8988T (cell line): ENCODE data around the gene ST8SIA2.

Source experiments
- DNase-seq: peaks from one replicate; pipeline ENCODE4 v3.0.0; 2011

Gene ST8SIA2, protein sequence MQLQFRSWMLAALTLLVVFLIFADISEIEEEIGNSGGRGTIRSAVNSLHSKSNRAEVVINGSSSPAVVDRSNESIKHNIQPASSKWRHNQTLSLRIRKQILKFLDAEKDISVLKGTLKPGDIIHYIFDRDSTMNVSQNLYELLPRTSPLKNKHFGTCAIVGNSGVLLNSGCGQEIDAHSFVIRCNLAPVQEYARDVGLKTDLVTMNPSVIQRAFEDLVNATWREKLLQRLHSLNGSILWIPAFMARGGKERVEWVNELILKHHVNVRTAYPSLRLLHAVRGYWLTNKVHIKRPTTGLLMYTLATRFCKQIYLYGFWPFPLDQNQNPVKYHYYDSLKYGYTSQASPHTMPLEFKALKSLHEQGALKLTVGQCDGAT

DNA sequence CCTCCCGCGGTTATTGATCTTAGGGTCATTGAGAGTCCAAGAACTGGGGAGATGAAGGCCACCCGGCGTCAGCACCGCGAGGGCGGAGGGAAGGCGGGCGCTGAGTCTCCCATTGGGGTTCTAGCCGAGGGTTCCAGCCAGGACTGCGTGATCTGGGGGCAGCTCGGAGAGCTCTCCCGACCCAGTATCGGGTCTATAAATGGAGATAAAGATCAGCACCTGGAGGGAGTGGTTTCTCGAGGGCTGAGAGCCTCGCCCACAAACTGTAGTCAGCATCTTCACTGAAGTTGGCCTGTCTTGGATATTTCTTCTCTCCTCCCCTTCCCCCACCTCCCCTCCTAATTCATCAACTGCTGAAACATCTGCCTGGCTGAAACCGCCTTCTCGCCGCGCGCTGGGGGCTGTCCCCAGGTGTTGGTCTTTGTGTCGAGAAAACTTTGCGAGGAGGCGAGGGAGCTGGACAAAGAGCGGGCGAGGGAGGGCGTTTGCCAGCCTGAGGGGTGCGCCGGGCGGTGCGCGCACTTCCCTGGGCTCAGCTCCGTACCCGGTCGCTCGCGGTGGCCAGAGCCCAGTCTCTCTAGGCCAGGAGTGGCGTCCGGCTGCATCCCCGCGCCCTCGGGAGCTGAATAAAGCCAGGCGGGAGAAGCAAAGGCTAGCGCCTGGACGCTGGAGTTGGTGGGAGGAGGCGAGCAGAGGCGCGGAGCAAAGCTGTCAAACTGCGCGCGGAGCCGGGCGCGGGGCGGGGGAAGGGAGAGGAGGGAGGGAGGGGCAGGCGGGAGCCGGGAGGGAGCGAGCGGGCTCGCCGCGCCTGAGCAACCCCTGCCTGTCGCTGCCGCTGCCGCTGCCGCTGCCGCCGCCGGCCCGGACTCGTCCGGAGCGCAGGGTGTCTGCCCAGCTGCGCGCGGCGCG is at the start of gene ST8SIA2:
TSS of gene ST8SIA2 (plus strand) at position 811 of the 909 bp plus-strand sequence. CDS start 184 bp downstream, outside the sequence.
- peak; percentile 58 for DNase-seq

DNA sequence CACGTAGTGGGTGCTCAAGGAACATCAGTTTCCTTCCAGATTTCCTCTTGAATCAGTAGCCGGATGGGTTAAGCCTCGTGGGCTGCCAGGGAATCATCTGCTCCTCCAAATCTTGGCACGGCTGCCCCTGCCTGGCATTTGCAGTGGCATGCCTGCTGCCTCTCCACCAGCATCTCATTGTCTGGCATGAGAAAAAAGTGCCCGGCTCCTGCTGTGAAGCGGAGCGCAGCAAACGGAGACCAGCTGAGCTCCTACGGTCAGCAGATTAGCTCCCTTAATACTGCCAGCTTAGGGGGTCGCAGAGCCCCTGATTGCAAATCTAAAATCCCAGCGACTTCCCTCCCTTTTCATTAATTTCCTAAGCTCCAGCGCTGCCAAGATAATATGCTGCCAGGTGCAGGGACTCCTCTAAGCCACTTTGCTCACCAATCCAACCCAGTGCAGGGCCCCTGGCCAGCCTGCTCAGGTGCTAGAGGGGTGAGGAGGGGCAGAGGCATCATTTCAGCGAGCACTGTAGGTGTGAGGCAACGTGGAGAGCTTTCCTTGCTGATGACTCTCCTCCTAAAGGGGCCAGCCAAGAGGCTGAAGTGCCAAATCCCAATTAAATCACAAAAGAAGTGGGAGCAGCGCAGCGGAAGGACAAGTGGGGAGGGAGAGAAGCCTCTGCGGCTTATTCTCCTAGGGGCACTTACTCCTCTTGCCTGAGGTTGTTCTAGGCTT is 49.6 kb upstream of the ST8SIA2 start:
- DNase-seq = no peak

DNA sequence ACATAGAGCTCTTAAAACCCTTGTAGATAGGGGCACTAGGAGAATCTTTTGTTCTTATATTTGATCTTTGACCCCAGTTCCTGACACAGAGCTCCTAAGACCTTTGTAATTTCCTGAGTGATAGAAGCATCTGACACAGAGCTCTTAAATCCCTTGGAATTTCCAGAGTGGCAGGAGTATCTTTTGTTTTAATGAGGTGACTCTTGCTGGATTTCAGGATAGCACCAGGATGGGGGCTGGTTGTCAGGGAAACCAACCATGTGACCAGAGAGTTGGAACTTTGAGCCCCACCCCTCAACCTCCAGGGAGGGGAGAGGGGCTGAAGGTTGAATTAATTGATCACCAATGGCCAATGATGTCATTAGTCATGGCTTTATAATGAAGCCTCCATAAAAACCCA is 47.6 kb upstream of the ST8SIA2 start:
- DNase-seq = no peak

DNA sequence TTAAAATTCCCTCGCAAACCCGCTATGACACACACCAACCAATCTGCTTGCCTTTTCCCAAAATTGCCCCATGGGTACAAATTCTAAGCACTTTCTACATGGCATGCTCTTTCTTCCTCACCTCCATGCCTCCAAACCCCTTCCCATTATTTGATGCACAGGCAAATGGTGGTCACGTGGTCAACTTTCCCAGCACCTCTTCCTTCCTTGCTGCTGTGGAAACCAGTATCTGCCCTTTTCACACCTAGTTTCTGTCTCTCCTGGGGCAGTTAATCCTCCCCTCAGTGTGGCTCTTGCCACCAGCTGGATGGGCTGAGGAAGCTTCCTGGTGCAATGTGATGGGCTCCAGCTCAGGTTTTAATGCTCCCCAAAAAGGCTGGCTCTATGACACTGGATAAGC is 38.4 kb upstream of the ST8SIA2 start:
- no peak for DNase-seq

DNA sequence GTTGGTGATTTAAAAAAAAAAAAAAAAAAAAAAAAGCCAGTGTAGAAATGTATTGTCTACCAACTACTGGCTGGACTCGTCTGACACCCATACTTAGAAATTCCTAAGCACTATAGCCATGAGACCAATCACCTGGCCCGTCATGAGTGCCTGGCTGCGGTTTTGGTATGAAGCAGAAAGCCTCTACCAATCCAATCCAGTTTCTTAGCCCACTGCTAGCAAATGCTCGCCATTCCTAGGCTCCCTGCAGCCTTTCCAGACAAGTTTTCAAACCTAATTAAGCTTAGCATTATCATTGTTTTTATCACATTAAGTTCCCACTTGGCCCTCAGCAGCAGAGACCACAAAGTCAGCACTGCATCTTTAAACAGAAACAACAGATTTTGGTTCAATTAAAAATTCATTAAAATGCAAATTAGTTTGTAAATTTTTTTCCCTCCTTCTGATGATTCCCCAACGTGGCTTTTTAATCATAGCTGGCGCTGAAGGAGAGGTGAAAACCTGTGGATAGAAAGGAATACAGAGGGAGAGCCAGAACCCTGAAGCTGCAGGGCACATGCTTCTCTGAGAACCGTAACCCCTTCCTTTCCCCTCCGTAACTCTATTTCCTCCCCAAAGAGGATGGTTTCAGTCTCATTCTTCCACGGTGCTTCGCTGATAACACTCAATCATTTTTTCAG is 32.2 kb upstream of the ST8SIA2 start:
- DNase-seq = no peak

DNA sequence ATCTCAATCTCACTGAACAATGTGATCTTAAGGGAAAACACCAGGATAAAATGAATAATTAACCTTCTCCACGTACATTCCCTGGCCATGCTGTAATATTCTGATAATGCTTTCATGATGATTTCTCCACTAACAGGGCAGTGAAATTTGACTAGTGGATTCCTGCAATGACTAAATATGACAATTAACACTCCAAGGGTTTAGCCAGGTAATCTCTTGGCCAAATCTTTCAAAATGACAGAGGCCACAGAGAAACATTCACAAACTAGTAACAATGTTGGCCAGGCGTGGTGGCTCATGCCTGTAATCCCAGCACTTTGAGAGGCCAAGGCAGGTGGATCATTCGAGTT is 31.7 kb upstream of the ST8SIA2 start:
- no peak for DNase-seq

DNA sequence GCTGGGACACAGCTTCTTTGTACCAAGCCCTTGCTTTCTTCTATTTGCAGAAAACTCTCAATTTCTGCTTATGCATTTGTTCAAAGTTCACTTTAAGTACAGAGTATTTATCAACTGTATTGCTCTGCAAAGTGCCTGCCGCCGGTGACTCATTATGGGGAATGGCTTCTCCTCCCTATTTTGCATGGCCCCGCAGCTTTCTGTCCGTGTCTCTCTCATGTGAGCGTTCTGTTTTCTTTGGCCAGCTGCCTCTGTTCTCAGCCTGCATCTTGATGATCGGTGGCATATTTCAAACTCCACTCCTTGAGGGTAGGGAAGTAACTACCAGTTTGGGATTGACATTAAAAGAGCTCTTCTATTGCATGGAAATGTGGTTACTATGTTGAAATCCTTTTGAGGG is 28.6 kb upstream of the ST8SIA2 start:
- DNase-seq = no peak

DNA sequence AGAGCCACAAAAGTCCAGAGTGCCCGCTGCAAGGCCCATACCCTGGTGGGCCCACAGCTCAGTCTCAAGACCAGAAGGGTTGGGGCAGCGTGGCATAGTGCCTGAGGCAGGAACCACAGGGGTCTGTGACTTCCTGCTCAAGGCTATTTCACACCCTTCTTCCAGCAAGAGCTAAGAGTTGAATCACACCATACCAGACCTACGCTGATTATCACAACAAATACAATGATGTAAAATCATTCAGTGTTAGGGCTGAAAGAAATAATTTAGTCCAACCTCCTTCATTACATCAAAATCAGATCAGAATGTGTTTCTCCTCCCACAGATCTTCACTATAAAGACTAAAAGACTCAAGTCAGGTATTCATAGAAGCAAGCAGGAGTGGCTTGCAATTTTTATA is 27.8 kb upstream of the ST8SIA2 start:
- DNase-seq = no peak

DNA sequence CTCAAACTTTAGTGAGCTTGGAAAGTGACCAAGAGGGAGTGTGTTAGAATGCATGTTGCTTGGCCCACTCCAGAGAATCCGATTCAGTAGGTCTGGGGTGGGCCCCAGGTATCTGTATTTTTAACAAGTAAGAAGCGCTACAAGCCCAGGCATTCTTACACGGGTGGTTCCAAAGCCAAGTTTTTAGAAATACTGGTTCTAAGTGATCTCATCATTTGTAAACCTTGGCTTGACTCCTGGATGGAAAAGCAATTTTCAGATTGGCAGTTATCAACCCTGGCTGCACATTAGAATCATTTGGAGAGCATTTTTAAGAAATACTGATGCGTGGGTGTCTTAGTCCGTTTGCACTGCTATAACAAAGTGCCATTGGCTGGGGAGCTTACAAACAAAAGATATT is 27.3 kb upstream of the ST8SIA2 start:
- no peak for DNase-seq

DNA sequence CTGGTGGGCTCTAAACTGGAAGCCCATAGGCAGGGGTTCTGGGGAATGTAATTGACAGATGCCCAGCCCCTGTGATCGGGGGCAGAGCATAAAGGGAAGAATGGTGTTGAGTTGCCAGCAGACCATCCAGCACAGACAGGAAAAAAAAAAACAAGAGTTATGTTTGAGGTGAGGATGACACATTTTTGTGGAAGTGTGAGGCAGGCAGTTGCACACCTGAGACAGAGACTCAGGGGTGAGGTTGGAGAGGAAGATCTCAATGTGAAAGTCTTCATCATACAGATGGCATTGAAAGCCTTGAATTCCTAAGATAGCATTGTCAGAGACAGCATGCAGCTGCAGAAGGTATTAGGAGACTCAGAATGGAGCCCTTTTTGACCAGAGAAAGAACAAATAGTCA is 18.6 kb upstream of the ST8SIA2 start:
- no peak for DNase-seq

DNA sequence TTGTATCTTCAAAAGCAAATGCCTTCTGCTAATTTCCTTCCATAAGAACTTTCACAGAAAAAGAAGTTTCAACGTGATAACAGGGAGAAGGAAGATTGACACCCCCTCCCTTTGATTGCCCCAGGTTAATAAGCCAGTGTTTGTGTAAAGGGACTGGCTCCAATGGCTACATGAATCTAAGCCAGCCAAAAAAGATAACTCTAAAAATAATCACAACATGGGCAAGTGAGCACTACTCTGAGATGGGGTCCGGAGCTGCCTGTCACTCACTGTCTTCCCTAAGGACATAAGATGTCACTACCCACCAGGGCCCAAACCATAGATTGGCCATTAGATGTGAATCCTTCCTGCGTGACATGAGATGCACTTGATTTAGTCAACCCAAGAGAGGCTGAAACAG is 17.6 kb upstream of the ST8SIA2 start:
- no peak for DNase-seq

DNA sequence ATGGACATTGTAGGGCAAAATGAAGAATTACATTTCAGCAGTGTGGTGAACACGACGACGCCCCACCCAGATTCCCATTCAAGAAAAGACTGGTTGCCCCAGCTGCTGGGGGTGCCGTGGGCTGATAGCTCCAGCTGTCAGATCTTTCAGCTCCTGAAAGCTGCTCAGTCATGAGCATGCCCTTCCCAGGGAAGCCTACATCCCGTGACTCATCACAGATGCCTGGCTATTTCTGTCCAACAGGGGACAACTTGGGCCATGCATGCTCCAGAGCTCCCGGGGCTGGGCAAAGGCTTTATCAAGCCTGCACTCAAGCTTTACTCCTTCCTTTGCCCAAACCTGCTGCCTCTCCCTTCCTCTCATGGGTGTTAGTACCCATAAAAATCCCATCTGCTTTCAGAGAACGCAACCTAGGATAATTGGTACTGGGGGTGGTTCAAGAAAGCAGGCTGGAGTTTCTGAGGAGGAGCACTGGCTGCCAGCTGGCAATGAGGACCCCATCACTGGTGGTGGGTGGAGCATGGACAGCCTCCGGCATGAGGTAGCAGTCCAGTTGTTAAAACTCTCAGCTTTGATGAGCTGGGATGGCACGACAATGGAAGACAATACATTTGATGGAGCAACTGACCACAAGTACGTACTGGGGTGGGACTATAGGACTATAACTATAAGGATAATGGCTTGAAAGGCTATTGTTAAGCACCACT is 16.4 kb upstream of the ST8SIA2 start:
- no peak for DNase-seq

DNA sequence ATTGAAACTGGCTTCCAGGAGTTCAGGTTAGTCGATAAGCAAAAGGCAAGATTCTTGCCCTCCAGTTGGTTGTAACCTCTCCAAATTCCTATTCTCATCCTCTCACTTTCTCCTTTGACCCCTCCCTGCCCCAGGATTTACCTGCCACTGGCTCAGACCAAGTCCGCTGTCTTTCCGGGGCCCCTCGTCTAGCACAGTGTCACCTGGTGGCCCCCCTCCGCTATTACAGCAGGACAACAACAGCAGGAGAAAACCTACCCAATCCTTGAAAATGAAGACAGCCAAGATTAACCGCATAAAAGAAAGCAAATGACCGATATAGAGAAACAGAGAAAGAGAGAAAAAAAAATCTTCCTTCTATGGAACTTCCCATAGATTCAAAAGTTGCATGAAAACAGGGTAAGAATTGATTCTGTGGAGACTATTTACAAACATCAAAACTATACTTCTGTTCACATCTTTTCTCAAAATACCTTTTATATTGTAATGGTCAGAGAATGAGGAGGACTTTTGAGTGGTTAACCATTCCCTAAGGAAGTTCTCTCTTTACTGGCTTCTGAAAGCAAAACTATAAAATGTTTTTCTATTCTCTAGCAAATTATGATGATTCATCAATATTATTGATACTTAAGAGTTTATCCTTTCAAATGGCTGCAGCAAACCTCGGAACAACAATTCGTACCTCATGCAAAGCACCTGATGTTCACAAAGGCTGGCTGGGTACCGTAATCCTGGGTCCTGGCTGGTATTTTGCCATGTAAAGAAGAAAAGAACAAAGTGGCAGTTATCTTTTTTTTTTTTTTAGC is 10.0 kb upstream of the ST8SIA2 start:
- DNase-seq = no peak

DNA sequence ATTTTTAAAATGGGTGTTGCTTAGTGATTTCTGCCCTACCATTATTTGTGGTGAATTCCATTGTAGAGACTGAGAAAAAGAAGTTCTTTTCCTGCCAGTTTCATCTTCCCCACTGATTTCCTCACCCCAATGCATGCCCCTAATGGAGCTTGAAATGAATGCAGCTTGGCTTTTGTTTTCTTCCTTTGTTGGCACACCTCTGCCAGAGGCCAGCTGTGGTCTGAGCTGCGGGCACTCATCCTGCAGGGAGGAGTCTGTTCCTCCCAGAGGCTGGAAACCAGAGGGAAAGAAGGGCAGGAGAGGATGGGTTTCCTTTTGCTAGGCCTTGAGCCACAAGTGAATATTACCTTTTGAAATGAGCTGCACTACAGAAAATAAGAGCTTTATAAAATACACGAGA is 9.3 kb upstream of the ST8SIA2 start:
- no peak for DNase-seq

DNA sequence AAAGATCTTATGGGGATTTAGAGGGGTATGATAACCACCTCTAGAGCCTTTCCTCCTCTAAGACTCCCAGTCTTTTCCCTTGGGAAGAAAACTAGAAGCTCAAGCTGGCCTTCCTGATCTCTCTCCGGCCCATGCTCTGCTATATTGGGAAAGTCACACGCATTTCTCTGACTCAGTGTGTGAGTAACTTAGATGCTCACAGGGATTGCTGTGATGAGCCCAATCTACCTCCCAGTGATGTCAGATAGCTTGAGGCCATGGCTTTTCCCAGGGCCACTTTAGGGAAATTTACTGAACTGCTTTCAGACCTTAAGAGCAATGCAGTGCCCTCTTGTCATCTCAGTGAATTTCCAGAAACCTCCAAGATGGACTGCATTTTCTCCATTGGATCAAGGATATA is 8.6 kb upstream of the ST8SIA2 start:
- DNase-seq = no peak

DNA sequence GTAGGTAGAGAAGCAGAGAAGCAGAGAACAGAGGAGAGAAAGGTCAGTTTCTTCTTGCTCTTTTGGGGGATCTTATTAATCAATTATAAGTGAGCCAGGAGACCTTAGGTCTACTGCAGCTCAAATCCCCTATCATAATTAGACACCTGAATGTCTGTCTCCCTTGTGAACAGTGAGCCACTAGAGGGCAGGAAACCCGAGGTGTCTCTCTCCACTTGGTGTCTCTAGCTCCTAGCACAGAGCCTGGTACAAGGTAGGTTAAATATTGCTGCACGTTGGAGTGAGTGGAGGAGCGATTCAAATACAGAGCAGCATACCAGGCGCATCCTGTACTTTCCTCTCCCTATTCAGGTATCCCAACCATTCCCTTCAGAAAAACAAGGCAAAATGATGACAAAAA is 2.0 kb upstream of the ST8SIA2 start:
- DNase-seq = peak; percentile 45

DNA sequence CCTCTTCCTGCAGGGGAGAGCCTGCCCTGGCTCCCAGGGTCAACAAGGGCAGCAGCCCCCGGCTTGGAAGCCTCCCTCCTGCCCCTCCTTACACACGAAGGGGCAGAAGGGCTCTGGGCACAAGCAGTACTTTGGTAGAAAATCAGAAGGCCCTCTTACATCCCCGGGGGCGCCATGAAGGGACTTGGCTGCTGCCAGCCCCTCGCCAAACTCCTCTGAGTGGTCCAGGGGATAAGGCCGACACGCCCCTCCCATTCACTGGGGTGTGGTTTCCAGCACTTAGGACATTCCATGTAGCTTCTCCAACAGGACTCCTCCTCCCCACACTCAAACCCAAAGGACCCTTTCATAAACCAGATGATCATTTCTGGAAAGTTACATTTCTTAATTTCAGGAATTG is 1.2 kb upstream of the ST8SIA2 start:
- DNase-seq = no peak

DNA sequence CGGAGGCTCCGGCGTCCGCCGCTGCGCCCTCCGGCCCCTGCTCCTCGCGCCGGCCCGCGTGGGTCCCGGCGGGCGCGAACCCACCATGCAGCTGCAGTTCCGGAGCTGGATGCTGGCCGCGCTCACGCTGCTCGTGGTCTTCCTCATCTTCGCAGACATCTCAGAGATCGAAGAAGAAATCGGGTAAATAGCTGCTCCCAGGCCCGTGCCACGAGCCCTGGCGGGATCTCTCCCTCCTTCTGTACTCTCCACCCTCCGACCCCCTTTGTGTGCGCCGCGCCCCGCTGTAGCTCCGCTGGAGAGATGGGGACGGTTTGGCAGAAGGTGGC is 263 bp downstream of the ST8SIA2 start:
- DNase-seq = no peak

DNA sequence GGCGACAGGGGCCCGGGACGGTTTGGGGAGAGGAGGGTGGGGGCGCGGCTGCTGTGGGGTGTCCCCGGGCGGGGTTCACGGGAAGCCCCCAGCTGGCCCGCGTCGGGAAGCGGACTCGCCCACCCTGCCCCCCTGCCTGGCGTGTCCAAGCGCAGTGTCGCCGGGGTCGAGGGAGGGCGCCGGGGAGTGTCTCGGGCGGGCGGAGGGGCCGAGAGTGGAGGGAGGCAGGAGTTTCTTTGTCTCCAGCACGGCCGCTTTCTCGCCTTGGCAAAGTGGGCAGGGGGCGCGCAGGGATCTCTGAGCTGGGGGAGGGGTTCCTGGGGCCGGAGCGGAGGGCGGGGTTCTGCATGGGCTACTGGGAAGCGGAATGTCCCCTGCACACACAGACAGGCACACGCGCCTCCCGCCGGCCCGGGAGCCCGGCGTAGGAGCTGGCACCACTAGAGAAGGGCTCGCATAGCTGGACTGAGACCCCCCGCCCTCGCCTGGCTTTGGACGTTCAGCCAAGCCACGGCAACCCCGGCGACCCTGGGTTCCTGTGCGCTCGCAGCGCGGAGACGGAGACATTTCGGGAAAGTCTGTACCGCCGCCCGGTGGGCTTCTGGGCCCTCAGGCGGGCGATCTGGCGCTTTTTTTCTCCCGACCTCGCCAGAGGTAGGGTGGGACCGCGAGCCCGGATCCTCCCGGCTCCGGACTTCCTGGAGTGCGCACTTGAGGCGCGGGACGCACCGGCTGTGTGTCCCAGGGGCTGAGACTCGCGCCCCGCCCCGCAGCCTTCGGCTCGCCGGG is 822 bp downstream of the ST8SIA2 start:
- no peak for DNase-seq

DNA sequence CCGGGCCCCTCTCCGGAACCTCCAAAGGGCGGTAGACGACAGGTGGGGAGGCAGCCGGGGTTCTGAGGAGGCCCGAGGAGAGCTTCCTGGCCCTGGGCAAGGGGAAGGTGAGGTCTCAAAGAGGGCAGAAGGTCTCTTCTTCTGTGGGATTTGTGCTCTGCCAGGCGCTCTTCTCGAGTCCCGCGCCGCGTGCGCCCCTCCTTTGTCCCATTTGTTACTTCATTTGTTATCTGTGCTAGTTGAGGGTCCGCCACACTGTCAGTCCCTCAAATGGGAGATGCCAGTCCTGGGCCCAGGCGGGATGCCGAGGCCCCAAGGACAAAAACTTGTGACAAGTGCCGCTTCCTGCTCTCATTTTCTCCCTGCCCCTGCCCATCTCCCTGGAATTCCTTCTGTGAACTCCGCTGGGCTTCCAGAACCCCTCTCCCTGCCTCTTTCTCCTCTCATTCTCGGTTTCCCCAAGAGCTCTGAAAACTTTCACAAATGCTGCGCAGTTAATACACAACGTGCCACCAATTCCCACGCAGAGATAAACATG is 1.5 kb downstream of the ST8SIA2 start:
- no peak for DNase-seq
